ENCODE results near the gene CHMP6. TPM values are rescaled to one million over a fixed set of nuclear protein-coding genes. Genes with fewer than 3 reads are reported as not detected.

CHMP6 gene
- total and polyA plus RNA-seq, 4 donors: 9.6 to 24.0 (median 16.7) TPM

GRCh38 chr17:81010935-81011334 is 19.3 kb downstream of the CHMP6 start:
- no peak overlapping the region for H3K4me3 ChIP-seq (ENCODE audit: low read depth in 1 of 3, low read length in 3 of 3)
- no peak for DNase-seq (ENCODE audit: low spot score)
- 31% methylated on average over 2 of the region's 2 CpGs for WGBS
- TF ChIP-seq HNF4A (conservative IDR thresholded peaks at IDR 0.05): peak; percentile 11 to 45
- TF ChIP-seq RXRA (IDR thresholded peaks at IDR 0.05): peak; percentile 66 to 79
- TF ChIP-seq RAD21 (IDR thresholded peaks at IDR 0.05): peak in 1 of 2 donors; percentile 20
- TF ChIP-seq FOXA2 (IDR thresholded peaks at IDR 0.05): peak; percentile 57
- TF ChIP-seq HNF4G (IDR thresholded peaks at IDR 0.05): no peak
- TF ChIP-seq SP1 (IDR thresholded peaks at IDR 0.05): peak; percentile 82
- TF ChIP-seq REST (IDR thresholded peaks at IDR 0.05): peak; percentile 29
- TF ChIP-seq YY1 (IDR thresholded peaks at IDR 0.05): peak; percentile 54
- no peak for TF ChIP-seq TAF1 (conservative IDR thresholded peaks at IDR 0.05)
- H3K9me3 ChIP-seq (ENCODE audit: control insufficient read depth in 4 of 4, low read length in 3 of 4): no peaks in the 10 kb centered on the region
- no peak overlapping the region for H3K27ac ChIP-seq (ENCODE audit: low read depth in 1 of 2, low read length in 2 of 2)
- no peak overlapping the region for H3K9ac ChIP-seq (ENCODE audit: low read depth in 1 of 2, low read length in 2 of 2)
- H3K27me3 ChIP-seq (ENCODE audit: control insufficient read depth in 4 of 4, insufficient read depth in 4 of 4, low read length in 3 of 4): no peaks in the 10 kb centered on the region
- peaks cover 0 to 6% (median 4%) of the 10 kb centered on the region in 4 donors for H3K4me1 ChIP-seq (ENCODE audit: control insufficient read depth in 4 of 4, insufficient read depth in 4 of 4, low read length in 3 of 4)
- no peaks in the 10 kb centered on the region for H3K36me3 ChIP-seq (ENCODE audit: control insufficient read depth in 4 of 4, insufficient read depth in 3 of 4, low read depth in 1 of 4, low read length in 3 of 4)

DNA sequence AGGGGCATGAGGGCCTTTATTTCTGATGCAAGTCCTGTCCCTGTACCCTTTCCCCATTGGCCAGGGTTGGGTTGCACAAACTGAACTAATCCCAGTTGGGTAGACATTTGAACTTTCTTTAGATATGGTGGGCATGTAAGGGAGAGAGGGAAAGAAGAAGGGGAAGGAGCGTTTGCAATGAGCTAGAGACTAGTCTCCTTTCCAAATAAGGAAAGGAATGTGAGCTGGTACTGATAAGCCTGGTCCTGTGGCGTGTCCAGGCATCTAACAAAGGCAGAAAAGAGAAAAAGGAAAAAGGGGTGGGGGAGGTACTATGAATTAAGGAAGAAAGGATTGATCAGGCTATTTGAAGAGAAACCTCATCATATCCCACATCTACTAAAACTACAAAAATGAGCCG is 20.3 kb downstream of the CHMP6 start:
- Histone ChIP-seq H3K27me3 (ENCODE audit: control insufficient read depth in 4 of 4, insufficient read depth in 4 of 4, low read length in 3 of 4) (no peaks in the 10 kb centered on the region), H3K36me3 (ENCODE audit: control insufficient read depth in 4 of 4, insufficient read depth in 3 of 4, low read depth in 1 of 4, low read length in 3 of 4) (no peaks in the 10 kb centered on the region), H3K9me3 (ENCODE audit: control insufficient read depth in 4 of 4, low read length in 3 of 4) (no peaks in the 10 kb centered on the region), H3K4me3 (ENCODE audit: low read depth in 1 of 3, low read length in 3 of 3) (no peak overlapping the region), H3K9ac (ENCODE audit: low read depth in 1 of 2, low read length in 2 of 2) (no peak overlapping the region), H3K27ac (ENCODE audit: low read depth in 1 of 2, low read length in 2 of 2) (no peak overlapping the region), H3K4me1 (ENCODE audit: control insufficient read depth in 4 of 4, insufficient read depth in 4 of 4, low read length in 3 of 4) (peaks cover 0 to 6% (median 4%) of the 10 kb centered on the region in 4 donors)
- no peak for DNase-seq (ENCODE audit: low spot score)
- TF ChIP-seq TAF1 (conservative IDR thresholded peaks at IDR 0.05): no peak
- no peak for TF ChIP-seq REST (IDR thresholded peaks at IDR 0.05)
- TF ChIP-seq, protein P1, sequence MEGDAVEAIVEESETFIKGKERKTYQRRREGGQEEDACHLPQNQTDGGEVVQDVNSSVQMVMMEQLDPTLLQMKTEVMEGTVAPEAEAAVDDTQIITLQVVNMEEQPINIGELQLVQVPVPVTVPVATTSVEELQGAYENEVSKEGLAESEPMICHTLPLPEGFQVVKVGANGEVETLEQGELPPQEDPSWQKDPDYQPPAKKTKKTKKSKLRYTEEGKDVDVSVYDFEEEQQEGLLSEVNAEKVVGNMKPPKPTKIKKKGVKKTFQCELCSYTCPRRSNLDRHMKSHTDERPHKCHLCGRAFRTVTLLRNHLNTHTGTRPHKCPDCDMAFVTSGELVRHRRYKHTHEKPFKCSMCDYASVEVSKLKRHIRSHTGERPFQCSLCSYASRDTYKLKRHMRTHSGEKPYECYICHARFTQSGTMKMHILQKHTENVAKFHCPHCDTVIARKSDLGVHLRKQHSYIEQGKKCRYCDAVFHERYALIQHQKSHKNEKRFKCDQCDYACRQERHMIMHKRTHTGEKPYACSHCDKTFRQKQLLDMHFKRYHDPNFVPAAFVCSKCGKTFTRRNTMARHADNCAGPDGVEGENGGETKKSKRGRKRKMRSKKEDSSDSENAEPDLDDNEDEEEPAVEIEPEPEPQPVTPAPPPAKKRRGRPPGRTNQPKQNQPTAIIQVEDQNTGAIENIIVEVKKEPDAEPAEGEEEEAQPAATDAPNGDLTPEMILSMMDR (IDR thresholded peaks at IDR 0.05; ENCODE audit: low read depth, low read length, missing input control): no peak
- TF ChIP-seq RAD21 (IDR thresholded peaks at IDR 0.05): no peak
- TF ChIP-seq HNF4A (conservative IDR thresholded peaks at IDR 0.05): no peak
- TF ChIP-seq GABPA (IDR thresholded peaks at IDR 0.05 in 1 of 2, conservative IDR thresholded peaks at IDR 0.05 in 1 of 2): no peak
- TF ChIP-seq FOXA2 (IDR thresholded peaks at IDR 0.05): no peak
- no peak for TF ChIP-seq YY1 (IDR thresholded peaks at IDR 0.05)
- TF ChIP-seq, protein P2, sequence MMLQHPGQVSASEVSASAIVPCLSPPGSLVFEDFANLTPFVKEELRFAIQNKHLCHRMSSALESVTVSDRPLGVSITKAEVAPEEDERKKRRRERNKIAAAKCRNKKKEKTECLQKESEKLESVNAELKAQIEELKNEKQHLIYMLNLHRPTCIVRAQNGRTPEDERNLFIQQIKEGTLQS (IDR thresholded peaks at IDR 0.05): no peak
- no peak for TF ChIP-seq ZBTB33 (IDR thresholded peaks at IDR 0.05)
- no peak for TF ChIP-seq SP1 (IDR thresholded peaks at IDR 0.05)
- 83% methylated on average over 3 of the region's 3 CpGs for WGBS

All from liver (tissue), 9 donors.